Measurements from ENCODE around the gene STK32A.

The STK32A gene

GRCh38 chr5:147327421-147327820, 92.6 kb downstream of the STK32A start:
- H3K27ac ChIP-seq, result no peak overlapping the region
- TF ChIP-seq ZFX (IDR thresholded peaks at IDR 0.05), result no peak

- TF ChIP-seq CTCF (conservative IDR thresholded peaks at IDR 0.05) (no peak), ZFX (IDR thresholded peaks at IDR 0.05) (no peak)
- no peak overlapping the region for H3K27ac ChIP-seq
These were observed 93.1 kb downstream of the STK32A start for GRCh38 chr5:147327905-147328304.

GRCh38 chr5:147332658-147333057, 97.8 kb downstream of the STK32A start:
- TF ChIP-seq CTCF (conservative IDR thresholded peaks at IDR 0.05) (no peak), ZFX (IDR thresholded peaks at IDR 0.05) (no peak)
- no peak overlapping the region for H3K27ac ChIP-seq

DNA sequence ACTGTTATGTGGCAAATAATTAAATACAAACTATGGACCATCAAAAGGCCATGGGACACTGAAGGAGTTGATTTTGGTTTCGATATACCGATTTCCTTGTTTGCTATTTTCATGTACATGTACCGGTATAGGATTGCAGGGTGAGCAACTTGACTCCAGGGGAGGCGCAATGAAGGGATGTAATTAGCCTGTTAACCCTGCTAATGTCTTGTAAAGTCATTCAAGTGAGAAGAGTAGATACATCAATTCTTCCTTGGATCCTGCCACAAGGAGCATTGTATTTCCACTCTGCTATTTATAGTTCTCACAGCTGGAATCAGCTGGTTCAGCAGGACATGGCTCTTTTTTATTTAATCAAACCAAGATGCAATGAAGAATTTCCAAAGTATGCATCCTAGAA, 102.0 kb downstream of the STK32A start:
- TF ChIP-seq ZFX (IDR thresholded peaks at IDR 0.05) (no peak), CTCF (conservative IDR thresholded peaks at IDR 0.05) (no peak)

GRCh38 chr5:147339313-147339712, 104.5 kb downstream of the STK32A start:
- TF ChIP-seq ZFX (IDR thresholded peaks at IDR 0.05) (no peak), CTCF (conservative IDR thresholded peaks at IDR 0.05) (peak; percentile 38)
- no peak overlapping the region for H3K27ac ChIP-seq

More for the DNA sequence above, 102.0 kb downstream of the STK32A start:
- no peak overlapping the region for H3K27ac ChIP-seq

DNA sequence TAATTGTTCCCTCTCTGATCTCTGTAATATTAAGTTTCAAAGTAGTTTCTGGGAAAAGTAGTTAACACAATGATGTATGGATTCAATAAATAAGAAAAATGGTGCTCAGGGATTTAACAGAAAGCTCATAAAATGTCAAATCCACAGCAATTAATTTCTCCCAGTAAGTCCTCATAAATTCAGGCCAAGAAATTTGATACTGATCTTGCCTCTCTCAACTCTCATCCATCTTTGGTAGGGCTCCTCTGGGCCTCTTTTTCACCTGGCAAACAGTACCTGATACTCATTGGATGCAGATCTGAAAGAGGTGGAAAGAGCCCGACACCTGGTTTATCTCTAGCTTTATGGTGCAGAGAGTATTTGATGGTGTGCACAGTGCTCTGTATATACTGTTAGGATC, 106.1 kb downstream of the STK32A start:
- H3K27ac ChIP-seq, result no peak overlapping the region
- TF ChIP-seq CTCF (conservative IDR thresholded peaks at IDR 0.05) (no peak), ZFX (IDR thresholded peaks at IDR 0.05) (no peak)

- no peak for TF ChIP-seq CTCF (conservative IDR thresholded peaks at IDR 0.05)
- no peak for TF ChIP-seq ZFX (IDR thresholded peaks at IDR 0.05)
- no peak overlapping the region for H3K27ac ChIP-seq
These were observed 106.5 kb downstream of the STK32A start for GRCh38 chr5:147341345-147341744.

DNA sequence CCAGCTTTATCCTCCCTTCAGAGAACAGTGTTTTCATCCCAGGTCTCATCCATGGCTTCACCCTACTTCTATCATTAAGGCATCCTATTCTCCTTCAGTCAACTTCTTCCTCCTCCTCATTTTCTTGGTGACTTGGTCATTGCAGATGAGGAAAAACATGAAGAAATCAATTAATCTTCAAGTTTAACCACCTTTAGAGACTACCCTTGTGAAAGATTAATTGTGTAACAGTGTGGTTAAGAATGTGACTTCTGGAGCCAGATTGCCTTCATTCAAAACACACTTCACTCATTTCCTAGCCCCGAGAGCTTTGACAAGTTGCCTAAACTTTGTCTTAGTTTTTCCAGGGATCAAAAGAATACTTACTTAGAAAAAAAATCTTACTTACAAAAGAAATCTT, 110.0 kb downstream of the STK32A start:
- H3K27ac ChIP-seq, result no peak overlapping the region
- TF ChIP-seq ZFX (IDR thresholded peaks at IDR 0.05) (no peak), CTCF (conservative IDR thresholded peaks at IDR 0.05) (no peak)

Measured in C4-2B (cell line).